Trophoblast cell (in vitro differentiated cells and primary cell): ENCODE data around the gene GPT2.

ENCODE experiments used
- DNase-seq, 2 donors: peaks; one replicate each; pipeline ENCODE4 v3.0.0-alpha.2; 2016
- H2AFZ ChIP-seq: 2 replicates; pipeline ENCODE4 v1.6.1; 2013; ENCODE audit warnings: low read length, moderate library complexity, mild to moderate bottlenecking; ENCODE audit not compliant: insufficient read depth, poor library complexity
- H2AK5ac ChIP-seq: 2 replicates; pipeline ENCODE4 v1.6.1; 2013; ENCODE audit warnings: mild to moderate bottlenecking, low read length
- H2BK120ac ChIP-seq: 2 replicates; pipeline ENCODE4 v1.6.1; 2013; ENCODE audit warnings: low read length, mild to moderate bottlenecking, moderate library complexity; ENCODE audit not compliant: insufficient read depth, poor library complexity
- H2BK12ac ChIP-seq: 2 replicates; pipeline ENCODE4 v1.6.1; 2013; ENCODE audit warnings: mild to moderate bottlenecking, low read length, moderate library complexity
- H2BK5ac ChIP-seq: 2 replicates; pipeline ENCODE4 v1.6.1; 2013; ENCODE audit warnings: low read length, low read depth, moderate library complexity, mild to moderate bottlenecking; ENCODE audit not compliant: poor library complexity
- H3K14ac ChIP-seq: 2 replicates; pipeline ENCODE4 v1.6.1; 2013; ENCODE audit warnings: mild to moderate bottlenecking, low read length
- H3K18ac ChIP-seq: 2 replicates; pipeline ENCODE4 v1.6.1; 2013; ENCODE audit warnings: mild to moderate bottlenecking, low read length
- H3K23ac ChIP-seq: 2 replicates; pipeline ENCODE4 v1.6.1; 2013; ENCODE audit warnings: low read length
- H3K27ac ChIP-seq: 2 replicates; pipeline ENCODE4 v1.5.1; 2013; ENCODE audit warnings: low read depth, mild to moderate bottlenecking, inconsistent platforms, low read length, moderate library complexity
- H3K27me3 ChIP-seq: 2 replicates; pipeline ENCODE4 v1.6.1; 2013; ENCODE audit warnings: inconsistent platforms, mild to moderate bottlenecking, low read length, moderate library complexity; ENCODE audit not compliant: insufficient read depth
- H3K36me3 ChIP-seq, 2 experiments: 1 replicate in 1 of 2; 2 replicates in 1 of 2; pipeline ENCODE4 v1.6.1; 2013; ENCODE audit warnings: low read length in 2 of 2, mild to moderate bottlenecking in 2 of 2, moderate library complexity in 1 of 2; ENCODE audit not compliant: insufficient read depth in 2 of 2, control insufficient read depth in 1 of 2
- H3K4ac ChIP-seq: 2 replicates; pipeline ENCODE4 v1.6.1; 2013; ENCODE audit warnings: low read depth, mild to moderate bottlenecking, low read length, moderate library complexity
- H3K4me1 ChIP-seq, 2 experiments: 1 replicate in 1 of 2; 2 replicates in 1 of 2; pipeline ENCODE4 v1.6.1; 2013; ENCODE audit warnings: low read length in 2 of 2, mild to moderate bottlenecking in 2 of 2, moderate library complexity in 1 of 2; ENCODE audit not compliant: insufficient read depth in 2 of 2, control insufficient read depth in 1 of 2
- H3K4me2 ChIP-seq: 2 replicates; pipeline ENCODE4 v1.6.1; 2013; ENCODE audit warnings: inconsistent platforms, mild to moderate bottlenecking, low read length, moderate library complexity
- H3K4me3 ChIP-seq: 2 replicates; pipeline ENCODE4 v1.5.1; 2013; ENCODE audit warnings: mild to moderate bottlenecking, low read depth, low read length, inconsistent platforms
- H3K79me1 ChIP-seq: one replicate; pipeline ENCODE4 v1.6.1; 2013; ENCODE audit warnings: low read length
- H3K79me2 ChIP-seq: 2 replicates; pipeline ENCODE4 v1.6.1; 2013; ENCODE audit warnings: low read length, mild to moderate bottlenecking; ENCODE audit not compliant: control insufficient read depth, insufficient read depth, poor library complexity
- H3K9ac ChIP-seq: 2 replicates; pipeline ENCODE4 v1.6.1; 2013; ENCODE audit warnings: mild to moderate bottlenecking, low read length
- H3K9me3 ChIP-seq: 2 replicates; pipeline ENCODE4 v1.6.1; 2013; ENCODE audit warnings: low read depth, mild to moderate bottlenecking, control low read depth, inconsistent platforms, low read length; ENCODE audit not compliant: insufficient read depth
- H4K12ac ChIP-seq: 2 replicates; pipeline ENCODE4 v1.6.1; 2013; ENCODE audit warnings: low read depth, mild to moderate bottlenecking, low read length, moderate library complexity
- H4K8ac ChIP-seq: 2 replicates; pipeline ENCODE4 v1.6.1; 2013; ENCODE audit warnings: low read depth, mild to moderate bottlenecking, low read length, moderate library complexity
- H4K91ac ChIP-seq: one replicate; pipeline ENCODE4 v1.6.1; 2013; ENCODE audit warnings: low read depth, mild to moderate bottlenecking, low read length, moderate library complexity
- WGBS: extraction: QIAGEN DNeasy Blood & Tissue Kit; methylation state at CpG from one replicate; pipeline ENCODE4 v1.1.7; 2013; ENCODE audit warnings: missing lambda C conversion rate; ENCODE audit not compliant: insufficient read length, insufficient coverage; ENCODE audit errors: extremely low coverage; 5-methylcytosine and 5-hydroxymethylcytosine counted together

GPT2 gene

DNA sequence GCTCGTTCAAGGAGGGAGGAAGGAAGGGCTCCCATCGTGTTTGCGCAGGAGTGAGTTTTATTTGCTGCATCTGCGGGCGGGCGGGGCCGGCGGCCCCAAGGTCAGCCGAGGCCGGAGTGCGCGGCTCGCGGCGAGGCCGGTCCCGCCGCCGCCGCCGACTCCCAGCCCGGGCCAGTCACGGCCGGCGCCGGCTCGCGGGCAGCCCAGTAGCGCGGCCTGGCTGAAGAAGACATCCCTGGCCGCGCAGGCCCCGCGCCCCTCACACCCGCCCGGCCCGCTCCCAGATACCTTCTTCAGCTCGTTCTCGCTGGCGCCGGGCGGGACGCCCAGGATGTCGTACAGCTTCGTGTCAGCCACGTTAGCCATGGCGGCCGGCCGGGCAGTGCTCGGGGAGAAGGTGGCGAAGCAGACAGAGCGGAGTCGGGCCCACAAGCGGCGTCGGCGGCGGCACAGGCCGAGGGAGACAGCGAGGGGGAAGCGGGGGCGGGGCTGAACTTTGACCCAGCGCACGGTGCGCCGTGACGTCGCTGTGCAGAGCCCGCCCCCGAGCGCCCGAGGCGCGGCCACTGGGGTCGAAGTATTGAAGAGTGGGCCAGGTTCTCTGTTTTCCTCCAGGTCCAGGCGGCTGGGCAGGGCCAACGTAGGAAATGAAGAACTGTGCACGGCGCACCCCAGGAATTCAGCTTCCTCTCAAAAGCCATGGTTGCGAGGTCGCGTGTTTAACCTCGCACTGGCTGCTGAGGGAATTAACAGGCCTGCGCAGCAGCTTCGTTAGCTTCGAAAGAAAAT, 89.2 kb downstream of the GPT2 start, which contains the start of gene DNAJA2:
Gene DNAJA2 (minus strand): TSS at position 468 of the 789 bp plus-strand sequence. CDS start 102 bp downstream, at position 366.
- H2BK120ac ChIP-seq: peak within 1 kb of the TSS; percentile 93
- peak within 1 kb of the TSS; percentile 100 for H3K4me3 ChIP-seq
- peak within 1 kb of the TSS; percentile 41 for H2BK12ac ChIP-seq
- H3K4me1 ChIP-seq: peaks cover 0 to 6% of the 10 kb centered on the region in 2 experiments
- H3K9ac ChIP-seq: peak within 1 kb of the TSS; percentile 96
- H2AK5ac ChIP-seq: peak within 1 kb of the TSS; percentile 89
- peak within 1 kb of the TSS; percentile 98 for H4K8ac ChIP-seq
- H3K79me2 ChIP-seq: peaks cover 9% of the 10 kb centered on the region
- H3K4me2 ChIP-seq: peak within 1 kb of the TSS; percentile 65
- peak; percentile 91 to 94 for DNase-seq
- H3K23ac ChIP-seq: no peak within 1 kb of the TSS
- no peaks in the 10 kb centered on the region for H3K27me3 ChIP-seq
- no CpG with 5 or more reads among the region's 86 CpGs for WGBS
- H3K79me1 ChIP-seq: peaks cover 13% of the 10 kb centered on the region
- H3K14ac ChIP-seq: peak within 1 kb of the TSS; percentile 99
- H3K9me3 ChIP-seq: no peaks in the 10 kb centered on the region
- H3K27ac ChIP-seq: peak within 1 kb of the TSS; percentile 99
- peak within 1 kb of the TSS; percentile 97 for H3K18ac ChIP-seq
- H3K36me3 ChIP-seq: peaks cover 9 to 14% of the 10 kb centered on the region in 2 experiments
- peak within 1 kb of the TSS; percentile 98 for H4K12ac ChIP-seq
- H2AFZ ChIP-seq: peak within 1 kb of the TSS; percentile 96
- H4K91ac ChIP-seq: peak within 1 kb of the TSS; percentile 95
- peak within 1 kb of the TSS; percentile 96 for H2BK5ac ChIP-seq
- peak within 1 kb of the TSS; percentile 91 for H3K4ac ChIP-seq

DNA sequence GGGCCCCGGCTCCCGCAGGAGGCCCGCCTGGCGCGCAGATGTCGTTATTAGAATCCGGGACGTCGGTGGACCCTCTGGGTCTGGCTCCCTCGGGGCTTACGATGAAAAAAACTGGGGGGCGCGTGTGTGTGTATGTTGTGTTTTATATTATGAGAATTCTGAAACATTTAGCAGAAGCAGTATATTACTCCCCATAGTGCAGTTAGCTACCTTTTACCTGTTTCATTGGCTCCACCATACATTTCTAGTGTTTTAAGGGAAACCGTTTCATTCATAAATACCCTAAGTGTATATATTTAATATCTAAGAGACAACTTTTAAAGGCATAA, 89.8 kb downstream of the GPT2 start:
- Histone ChIP-seq H3K27ac (peak overlapping the region; percentile 99), H3K4me2 (peak overlapping the region; percentile 65), H4K91ac (peak overlapping the region; percentile 69), H3K36me3 (peaks cover 6 to 10% of the 10 kb centered on the region in 2 experiments), H3K79me2 (peaks cover 9% of the 10 kb centered on the region), H3K14ac (peak overlapping the region; percentile 47), H2BK12ac (no peak overlapping the region), H3K9me3 (no peaks in the 10 kb centered on the region), H2BK120ac (peak overlapping the region; percentile 52), H2AFZ (peak overlapping the region; percentile 57), H3K4me1 (peaks cover 0 to 6% of the 10 kb centered on the region in 2 experiments), H3K9ac (peak overlapping the region; percentile 78), H2BK5ac (peak overlapping the region; percentile 90), H3K18ac (peak overlapping the region; percentile 63), H3K23ac (no peak overlapping the region), H4K12ac (peak overlapping the region; percentile 57), H2AK5ac (no peak overlapping the region), H3K4ac (peak overlapping the region; percentile 61), H3K27me3 (no peaks in the 10 kb centered on the region), H3K4me3 (peak overlapping the region; percentile 100), H4K8ac (peak overlapping the region; percentile 90), H3K79me1 (peaks cover 13% of the 10 kb centered on the region)
- DNase-seq: no peak
- WGBS: no CpG with 5 or more reads among the region's 14 CpGs

DNA sequence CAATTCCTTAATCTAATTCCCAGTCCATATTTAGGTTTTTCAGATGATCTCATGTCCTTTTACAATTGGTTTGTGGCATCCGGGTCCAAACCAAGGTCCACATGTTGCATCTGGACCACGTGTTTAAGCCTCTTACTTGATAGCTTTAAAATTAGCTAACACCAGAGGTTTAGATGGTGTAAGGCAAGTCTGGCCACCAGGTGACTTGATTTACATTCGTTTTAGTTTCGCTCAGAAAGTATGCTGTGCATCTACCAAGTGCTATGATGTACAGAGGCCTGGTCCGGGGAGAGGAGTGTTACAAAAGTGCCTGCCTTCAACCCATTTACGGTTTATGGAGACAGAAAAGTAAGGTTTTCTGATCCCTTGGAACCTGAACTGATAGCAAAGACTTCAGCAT, 90.2 kb downstream of the GPT2 start:
- DNase-seq: peak; percentile 12 to 52
- Histone ChIP-seq H4K91ac (no peak overlapping the region), H3K14ac (no peak overlapping the region), H3K9me3 (no peaks in the 10 kb centered on the region), H2BK5ac (no peak overlapping the region), H2BK12ac (peak overlapping the region; percentile 41), H3K79me2 (peaks cover 9% of the 10 kb centered on the region), H3K27ac (no peak overlapping the region), H3K4ac (no peak overlapping the region), H3K18ac (no peak overlapping the region), H3K4me2 (peak overlapping the region; percentile 44), H2AFZ (peak overlapping the region; percentile 52), H4K12ac (peak overlapping the region; percentile 7), H2AK5ac (peak overlapping the region; percentile 12), H3K27me3 (no peaks in the 10 kb centered on the region), H3K23ac (no peak overlapping the region), H3K79me1 (peaks cover 13% of the 10 kb centered on the region), H3K4me1 (peaks cover 0 to 6% of the 10 kb centered on the region in 2 experiments), H3K9ac (no peak overlapping the region), H3K4me3 (no peak overlapping the region), H4K8ac (peak overlapping the region; percentile 58), H2BK120ac (no peak overlapping the region), H3K36me3 (peaks cover 6 to 9% of the 10 kb centered on the region in 2 experiments)
- WGBS: no CpG with 5 or more reads among the region's 6 CpGs

DNA sequence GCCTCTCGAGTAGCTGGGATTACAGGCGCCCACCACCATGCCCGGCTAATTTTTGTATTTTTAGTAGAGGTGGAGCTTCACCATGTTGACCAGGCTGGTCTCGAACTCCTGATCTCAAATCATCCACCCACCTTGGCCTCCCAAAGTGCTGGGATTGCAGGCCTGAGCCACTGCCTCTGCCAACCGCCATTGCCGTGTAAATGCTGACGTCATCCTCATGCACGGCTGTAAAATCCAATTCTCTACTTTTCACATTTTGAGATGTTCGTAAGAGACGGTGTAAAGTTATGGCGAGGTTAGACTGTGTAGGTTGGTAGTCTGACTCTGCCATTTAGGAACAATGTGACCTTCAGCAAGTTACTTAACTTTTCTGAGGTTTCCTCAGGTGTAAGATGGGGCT, 91.0 kb downstream of the GPT2 start:
- no peaks in the 10 kb centered on the region for H3K9me3 ChIP-seq
- H4K8ac ChIP-seq: no peak overlapping the region
- no peak overlapping the region for H3K27ac ChIP-seq
- H3K4me3 ChIP-seq: no peak overlapping the region
- no peak overlapping the region for H3K9ac ChIP-seq
- H2BK5ac ChIP-seq: no peak overlapping the region
- no peak overlapping the region for H2BK12ac ChIP-seq
- H3K27me3 ChIP-seq: no peaks in the 10 kb centered on the region
- H4K12ac ChIP-seq: no peak overlapping the region
- H3K36me3 ChIP-seq: peaks cover 4 to 6% of the 10 kb centered on the region in 2 experiments
- peaks cover 0 to 6% of the 10 kb centered on the region in 2 experiments for H3K4me1 ChIP-seq
- no peak overlapping the region for H4K91ac ChIP-seq
- peaks cover 13% of the 10 kb centered on the region for H3K79me1 ChIP-seq
- H3K18ac ChIP-seq: no peak overlapping the region
- H3K23ac ChIP-seq: no peak overlapping the region
- no peak overlapping the region for H3K4me2 ChIP-seq
- peaks cover 9% of the 10 kb centered on the region for H3K79me2 ChIP-seq
- no CpG with 5 or more reads among the region's 11 CpGs for WGBS
- H3K14ac ChIP-seq: no peak overlapping the region
- no peak overlapping the region for H3K4ac ChIP-seq
- H2AFZ ChIP-seq: no peak overlapping the region
- H2BK120ac ChIP-seq: no peak overlapping the region
- no peak overlapping the region for H2AK5ac ChIP-seq
- DNase-seq: no peak
